H1 (cell line): ENCODE measurements around the gene ABCC4. TPM values are rescaled to one million over a fixed set of nuclear protein-coding genes. Genes with fewer than 3 reads are reported as not detected.

ENCODE experiments used
- CTCF ChIA-PET: fragments of 300-600 bp; sonication (Branson Sonifier 250); formaldehyde crosslinking; loops from one replicate; lab custom pipeline; 2021; ENCODE audit not compliant: partially characterized antibody; lab: Charles Lee
- POLR2A ChIA-PET: fragments of 300-600 bp; sonication (Branson Sonifier 250); formaldehyde crosslinking; loops from one replicate; lab custom pipeline; 2021; ENCODE audit warnings: inconsistent platforms; ENCODE audit not compliant: partially characterized antibody; lab: Charles Lee
- DNase-seq, 2 experiments: peaks; one replicate each; pipeline versions ENCODE4 v3.0.0 to v3.0.0-alpha.2; 2010 to 2022; ENCODE audit warnings: low spot score in 2 of 2, low read depth in 1 of 2, mixed read lengths in 1 of 2
- FAIRE-seq: peaks from 2 replicates; lab custom pipeline; 2011; peaks lifted over from hg19 to GRCh38; lab: Jason Lieb, UNC
- H2AFZ ChIP-seq: 2 replicates; pipeline ENCODE4 v1.8.1; 2012; ENCODE audit warnings: low read length, inconsistent platforms
- H2AK5ac ChIP-seq: 2 replicates; pipeline ENCODE4 v1.6.1; 2013; ENCODE audit warnings: low read depth, low read length
- H2BK120ac ChIP-seq: replicated peaks from 2 replicates; pipeline ENCODE3; 2013; ENCODE audit warnings: low read depth, low read length, inconsistent platforms
- H2BK12ac ChIP-seq: 2 replicates; pipeline ENCODE4 v1.6.1; 2013; ENCODE audit warnings: low read depth, low read length
- H2BK15ac ChIP-seq: 2 replicates; pipeline ENCODE4 v1.6.1; 2013; ENCODE audit warnings: low read length
- H2BK20ac ChIP-seq: 2 replicates; pipeline ENCODE4 v1.6.1; 2013; ENCODE audit warnings: low read length
- H2BK5ac ChIP-seq: 2 replicates; pipeline ENCODE4 v1.6.1; 2013; ENCODE audit warnings: low read depth, low read length
- H3K14ac ChIP-seq: 2 replicates; pipeline ENCODE4 v1.6.1; 2013; ENCODE audit warnings: inconsistent platforms; ENCODE audit not compliant: insufficient read length
- H3K18ac ChIP-seq: 2 replicates; pipeline ENCODE4 v1.6.1; 2013; ENCODE audit warnings: low read length; ENCODE audit errors: extremely low read depth
- H3K23ac ChIP-seq: 2 replicates; pipeline ENCODE4 v1.6.1; 2013; ENCODE audit warnings: inconsistent platforms; ENCODE audit not compliant: insufficient read length
- H3K23me2 ChIP-seq: 2 replicates; pipeline ENCODE4 v1.6.1; 2013; ENCODE audit warnings: low read depth, low read length
- H3K27ac ChIP-seq: 2 replicates; pipeline ENCODE4 v1.6.1; 2011; ENCODE audit warnings: low read depth, low read length, inconsistent platforms
- H3K27me3 ChIP-seq, 4 experiments: replicated peaks in 1 of 4; 1 replicate in 1 of 4; 2 replicates in 3 of 4; pipeline versions ENCODE4 v1.6.1 to v1.8.1; 2011 to 2013; ENCODE audit warnings: low read length in 3 of 4, mild to moderate bottlenecking in 3 of 4, inconsistent platforms in 2 of 4, mixed read lengths in 2 of 4, moderate library complexity in 1 of 4; ENCODE audit not compliant: control insufficient read depth in 3 of 4, insufficient read depth in 3 of 4; ENCODE audit errors: extremely low read depth in 1 of 4
- H3K36me3 ChIP-seq, 4 experiments: 2 replicates each; pipeline versions ENCODE4 v1.6.1 to v1.8.1; 2011 to 2013; ENCODE audit warnings: mild to moderate bottlenecking in 4 of 4, low read length in 3 of 4, moderate library complexity in 2 of 4, control low read depth in 1 of 4, inconsistent platforms in 1 of 4; ENCODE audit not compliant: insufficient read depth in 4 of 4, control insufficient read depth in 2 of 4
- H3K4ac ChIP-seq: replicated peaks from 2 replicates; pipeline ENCODE3; 2013; ENCODE audit warnings: low read length, low read depth, mixed read lengths, inconsistent platforms; ENCODE audit not compliant: insufficient read length
- H3K4me1 ChIP-seq, 4 experiments: replicated peaks in 1 of 4; 1 replicate in 1 of 4; 2 replicates in 3 of 4; pipeline versions ENCODE4 v1.6.1 to v1.8.1; 2011 to 2013; ENCODE audit warnings: low read length in 3 of 4, inconsistent platforms in 2 of 4, mixed read lengths in 1 of 4; ENCODE audit not compliant: insufficient read depth in 4 of 4, control insufficient read depth in 3 of 4
- H3K4me2 ChIP-seq, 2 experiments: 2 replicates each; pipeline versions ENCODE4 v1.6.1 to v1.8.1; 2011 to 2013; ENCODE audit warnings: low read depth in 2 of 2, low read length in 2 of 2, control low read depth in 1 of 2, inconsistent platforms in 1 of 2, mild to moderate bottlenecking in 1 of 2; ENCODE audit not compliant: insufficient read depth in 1 of 2
- H3K4me3 ChIP-seq, 4 experiments: fragments of 200-600, 300-600 bp in 1 of 4; sonication (generic), shearing (Covaris generic), sonication (Bioruptor Twin) in 1 of 4; 2 replicates each; pipeline versions ENCODE4 v1.5.1 to v1.8.1; 2011 to 2016; ENCODE audit warnings: low read length in 4 of 4, low read depth in 3 of 4, control low read depth in 2 of 4, inconsistent platforms in 2 of 4, mild to moderate bottlenecking in 2 of 4, mixed read lengths in 1 of 4, moderate library complexity in 1 of 4; ENCODE audit not compliant: insufficient read depth in 2 of 4; ENCODE audit errors: extremely low read depth in 1 of 4
- H3K56ac ChIP-seq: replicated peaks from 2 replicates; pipeline ENCODE3; 2013; ENCODE audit warnings: low read depth, mild to moderate bottlenecking, mixed read lengths, low read length, inconsistent platforms; ENCODE audit not compliant: insufficient read length
- H3K79me1 ChIP-seq: 2 replicates; pipeline ENCODE4 v1.6.1; 2013; ENCODE audit warnings: low read depth, low read length, control low read depth
- H3K79me2 ChIP-seq, 2 experiments: 2 replicates each; pipeline versions ENCODE4 v1.6.1 to v1.8.1; 2012 to 2013; ENCODE audit warnings: low read length in 2 of 2, mild to moderate bottlenecking in 2 of 2, inconsistent platforms in 1 of 2; ENCODE audit not compliant: insufficient read depth in 2 of 2, control insufficient read depth in 1 of 2
- H3K9ac ChIP-seq, 4 experiments: replicated peaks in 1 of 4; 1 replicate in 1 of 4; 2 replicates in 3 of 4; pipeline versions ENCODE4 v1.6.1 to v1.8.1; 2011 to 2013; ENCODE audit warnings: low read depth in 3 of 4, low read length in 3 of 4, control low read depth in 2 of 4, mild to moderate bottlenecking in 2 of 4, moderate library complexity in 2 of 4, inconsistent platforms in 1 of 4; ENCODE audit errors: extremely low read depth in 1 of 4
- H3K9me3 ChIP-seq, 2 experiments: 2 replicates each; pipeline versions ENCODE4 v1.6.1 to v1.8.1; 2012 to 2013; ENCODE audit warnings: mild to moderate bottlenecking in 2 of 2, moderate library complexity in 2 of 2, control low read depth in 1 of 2, inconsistent platforms in 1 of 2, low read depth in 1 of 2, low read length in 1 of 2, mixed read lengths in 1 of 2; ENCODE audit not compliant: insufficient read depth in 2 of 2
- H4K20me1 ChIP-seq, 2 experiments: replicated peaks in 1 of 2; 2 replicates each; pipeline versions ENCODE3 to v1.8.1; 2011 to 2013; ENCODE audit warnings: inconsistent platforms in 2 of 2, low read length in 2 of 2, mild to moderate bottlenecking in 1 of 2; ENCODE audit not compliant: insufficient read depth in 2 of 2, control insufficient read depth in 1 of 2
- H4K5ac ChIP-seq: 2 replicates; pipeline ENCODE4 v1.6.1; 2013; ENCODE audit warnings: low read length, low read depth, mixed read lengths, inconsistent platforms; ENCODE audit not compliant: insufficient read length
- H4K8ac ChIP-seq: 2 replicates; pipeline ENCODE4 v1.8.0; 2013; ENCODE audit warnings: mild to moderate bottlenecking, moderate library complexity, low read length, inconsistent platforms; ENCODE audit not compliant: insufficient read depth; ENCODE audit errors: extremely low read depth
- H4K91ac ChIP-seq: replicated peaks from 2 replicates; pipeline ENCODE3; 2013; ENCODE audit warnings: low read length, mixed read lengths, inconsistent platforms; ENCODE audit not compliant: insufficient read length
- CHD2 ChIP-seq: IDR thresholded peaks from 2 replicates; pipeline ENCODE4 v1.6.1; 2012; ENCODE audit warnings: low read length, improper control_type of control experiment
- EGR1 ChIP-seq: IDR thresholded peaks from 2 replicates; pipeline ENCODE4 v1.6.1; 2011; ENCODE audit warnings: low read depth, low read length, borderline replicate concordance
- GABPA ChIP-seq: IDR thresholded peaks from 2 replicates; pipeline ENCODE4 v1.6.1; 2011; ENCODE audit warnings: mild to moderate bottlenecking, low read length, moderate library complexity, borderline replicate concordance; ENCODE audit not compliant: insufficient read depth
- KDM1A ChIP-seq: fragments of 200-600, 300-600 bp; sonication (generic); IDR thresholded peaks from 2 replicates; pipeline ENCODE4 v1.7.1; 2016; ENCODE audit warnings: mild to moderate bottlenecking, low read length, borderline replicate concordance
- KDM4A ChIP-seq: IDR thresholded peaks from one replicate; pipeline ENCODE4 v1.7.1; 2012; ENCODE audit warnings: low read depth, mild to moderate bottlenecking, moderate library complexity, low read length, inconsistent platforms; ENCODE audit not compliant: severe bottlenecking
- RBBP5 ChIP-seq: IDR thresholded peaks from 2 replicates; pipeline ENCODE4 v1.7.1; 2012; ENCODE audit warnings: low read depth, mild to moderate bottlenecking, inconsistent platforms, low read length, moderate library complexity, borderline replicate concordance
- RFX5 ChIP-seq: IDR thresholded peaks from 2 replicates; pipeline ENCODE4 v1.6.1; 2011; ENCODE audit warnings: low read depth, low read length, improper control_type of control experiment, borderline replicate concordance
- SIX5 ChIP-seq: IDR thresholded peaks from 2 replicates; pipeline ENCODE4 v1.6.1; 2011; ENCODE audit warnings: mild to moderate bottlenecking, low read depth, low read length
- SP1 ChIP-seq: IDR thresholded peaks from 2 replicates; pipeline ENCODE4 v1.6.1; 2011; ENCODE audit warnings: low read depth, low read length
- TAF1 ChIP-seq: IDR thresholded peaks from 2 replicates; pipeline ENCODE4 v1.6.1; 2011; ENCODE audit warnings: mild to moderate bottlenecking, low read depth, low read length
- YY1 ChIP-seq: IDR thresholded peaks from 2 replicates; pipeline ENCODE4 v1.6.1; 2011; ENCODE audit warnings: low read depth, mild to moderate bottlenecking, low read length
- WGBS, 2 experiments: shearing (Covaris generic) in 1 of 2; methylation state at CpG; one replicate each; pipeline versions ENCODE4 v1.1.6 to v1.1.7; 2013 to 2015; ENCODE audit warnings: low lambda C conversion rate in 2 of 2, mixed read lengths in 2 of 2, inconsistent platforms in 1 of 2, low coverage in 1 of 2, missing lambda C conversion rate in 1 of 2; ENCODE audit not compliant: insufficient replicate concordance in 2 of 2, insufficient coverage in 1 of 2, insufficient read length in 1 of 2; ENCODE audit errors: extremely low coverage in 1 of 2, missing lambda C conversion rate in 1 of 2; 5-methylcytosine and 5-hydroxymethylcytosine counted together
- polyA plus RNA-seq, 7 experiments: library from polyadenylated mRNA; depleted of rRNA in 3 of 7; stranded (reverse) in 5 of 7; unstranded in 2 of 7; fragments of >200 nt in 5 of 7; fragments of 200-250 nt in 2 of 7; gene quantifications; 1 replicate in 5 of 7; 2 replicates in 1 of 7; 4 replicates in 1 of 7; pipeline versions ENCODE4 v1.2.1 to v1.2.3, GENCODE V29; 2011 to 2013; ENCODE audit warnings: missing spikeins in 2 of 7, mixed read lengths in 2 of 7
- total RNA-seq: library from RNA; stranded (reverse); fragmentation: NEBNext Ultra II Directional; extraction: Animal tissue kit (Norgen Biotek cat#: 25700); gene quantifications from 2 replicates; pipeline ENCODE4 v1.2.1, GENCODE V29; 2021
- TF ChIP-seq, protein P1 (sequence below): IDR thresholded peaks from 2 replicates; pipeline ENCODE4 v1.6.1; 2012; ENCODE audit warnings: inconsistent platforms
- TF ChIP-seq, protein P2 (sequence below): IDR thresholded peaks from 2 replicates; pipeline ENCODE4 v1.6.1; 2012; ENCODE audit warnings: inconsistent platforms

ABCC4 gene
- total and polyA plus RNA-seq, 2 of the 8 experiments (the other 6 are each of a cell fraction or from before 2014, with no cell fraction given) = 4.0 to 14.1 TPM

DNA sequence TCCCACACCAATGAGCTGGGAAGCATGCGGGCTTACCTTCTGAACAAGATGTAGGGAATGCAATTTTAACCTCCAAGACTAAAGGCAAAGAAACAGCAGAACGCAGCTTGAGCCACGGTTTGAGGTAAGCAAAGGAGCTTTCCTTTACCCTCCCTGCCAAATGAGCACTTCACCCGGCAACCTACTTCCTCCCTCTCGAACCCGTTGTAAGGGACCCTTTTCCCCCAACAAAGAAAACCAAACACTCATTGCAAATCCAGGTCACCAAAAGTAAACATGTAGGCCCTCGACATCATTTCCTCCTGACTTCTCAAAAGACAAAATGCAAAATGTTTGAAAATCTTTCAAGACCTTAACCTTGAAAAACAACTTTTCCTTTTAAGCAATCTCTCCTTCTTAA lies 65.3 kb downstream of the ABCC4 start:
- H4K8ac ChIP-seq = no peak overlapping the region
- no peak overlapping the region for H2BK20ac ChIP-seq
- H2AK5ac ChIP-seq = no peak overlapping the region
- DNase-seq = no peak
- H3K4me3 ChIP-seq = no peak overlapping the region
- H3K23ac ChIP-seq = no peak overlapping the region
- H3K14ac ChIP-seq = no peak overlapping the region
- no peak overlapping the region for H3K4ac ChIP-seq
- no peak overlapping the region for H2BK5ac ChIP-seq
- 76% methylated on average over 7 of the region's 7 CpGs; no CpG with 5 or more reads in 1 of the 2 experiments for WGBS, 2 experiments
- ChIA-PET CTCF (interaction anchor here (1.0 to 1.3 kb wide), 3 partner anchors 13 to 169 kb away, joined by 3 to 4 read pairs (median 3); no protein-coding TSS in a partner anchor), POLR2A (no interaction called here)
- H3K23me2 ChIP-seq = no peaks in the 10 kb centered on the region
- H3K56ac ChIP-seq = no peak overlapping the region
- no peak overlapping the region for H2BK120ac ChIP-seq
- no peaks in the 10 kb centered on the region for H3K4me1 ChIP-seq
- no peaks in the 10 kb centered on the region for H3K36me3 ChIP-seq
- H2BK15ac ChIP-seq = no peak overlapping the region
- H2BK12ac ChIP-seq = no peak overlapping the region
- no peak overlapping the region for H3K27ac ChIP-seq
- H3K79me2 ChIP-seq = no peaks in the 10 kb centered on the region
- H3K4me2 ChIP-seq = no peak overlapping the region
- H4K91ac ChIP-seq = no peak overlapping the region
- H3K9ac ChIP-seq = no peak overlapping the region
- H4K20me1 ChIP-seq = no peaks in the 10 kb centered on the region
- H2AFZ ChIP-seq = no peak overlapping the region
- no peak overlapping the region for H4K5ac ChIP-seq
- FAIRE-seq = peak; percentile 39
- no peaks in the 10 kb centered on the region for H3K79me1 ChIP-seq
- H3K18ac ChIP-seq = no peak overlapping the region
- no peaks in the 10 kb centered on the region for H3K9me3 ChIP-seq
- H3K27me3 ChIP-seq = no peaks in the 10 kb centered on the region
- no peak for TF ChIP-seq RFX5
- TF ChIP-seq SIX5 = no peak
- TF ChIP-seq GABPA = no peak
- TF ChIP-seq, protein P1, sequence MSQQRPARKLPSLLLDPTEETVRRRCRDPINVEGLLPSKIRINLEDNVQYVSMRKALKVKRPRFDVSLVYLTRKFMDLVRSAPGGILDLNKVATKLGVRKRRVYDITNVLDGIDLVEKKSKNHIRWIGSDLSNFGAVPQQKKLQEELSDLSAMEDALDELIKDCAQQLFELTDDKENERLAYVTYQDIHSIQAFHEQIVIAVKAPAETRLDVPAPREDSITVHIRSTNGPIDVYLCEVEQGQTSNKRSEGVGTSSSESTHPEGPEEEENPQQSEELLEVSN = no peak
- TF ChIP-seq KDM1A = no peak
- no peak for TF ChIP-seq RBBP5
- TF ChIP-seq, protein P2, sequence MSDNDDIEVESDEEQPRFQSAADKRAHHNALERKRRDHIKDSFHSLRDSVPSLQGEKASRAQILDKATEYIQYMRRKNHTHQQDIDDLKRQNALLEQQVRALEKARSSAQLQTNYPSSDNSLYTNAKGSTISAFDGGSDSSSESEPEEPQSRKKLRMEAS = no peak
- no peak for TF ChIP-seq CHD2
- TF ChIP-seq TAF1 = no peak
- TF ChIP-seq YY1 = no peak
- TF ChIP-seq EGR1 = no peak
- TF ChIP-seq KDM4A = no peak
- TF ChIP-seq SP1 = no peak
